H1 (cell line): Measurements from ENCODE around the gene CDH22. TPM values are rescaled to one million over a fixed set of nuclear protein-coding genes. Genes with fewer than 3 reads are reported as not detected.

Experiments
- CTCF ChIA-PET: fragments of 300-600 bp; sonication (Branson Sonifier 250); formaldehyde crosslinking; loops from one replicate; lab custom pipeline; 2021; ENCODE audit not compliant: partially characterized antibody; lab: Charles Lee
- POLR2A ChIA-PET: fragments of 300-600 bp; sonication (Branson Sonifier 250); formaldehyde crosslinking; loops from one replicate; lab custom pipeline; 2021; ENCODE audit warnings: inconsistent platforms; ENCODE audit not compliant: partially characterized antibody; lab: Charles Lee
- DNase-seq, 2 experiments: peaks; one replicate each; pipeline versions ENCODE4 v3.0.0 to v3.0.0-alpha.2; 2010 to 2022; ENCODE audit warnings: low spot score in 2 of 2, low read depth in 1 of 2, mixed read lengths in 1 of 2
- FAIRE-seq: peaks from 2 replicates; lab custom pipeline; 2011; peaks lifted over from hg19 to GRCh38; lab: Jason Lieb, UNC
- H2AFZ ChIP-seq: 2 replicates; pipeline ENCODE4 v1.8.1; 2012; ENCODE audit warnings: low read length, inconsistent platforms
- H2AK5ac ChIP-seq: 2 replicates; pipeline ENCODE4 v1.6.1; 2013; ENCODE audit warnings: low read depth, low read length
- H2BK120ac ChIP-seq: replicated peaks from 2 replicates; pipeline ENCODE3; 2013; ENCODE audit warnings: low read depth, low read length, inconsistent platforms
- H2BK12ac ChIP-seq: 2 replicates; pipeline ENCODE4 v1.6.1; 2013; ENCODE audit warnings: low read depth, low read length
- H2BK15ac ChIP-seq: 2 replicates; pipeline ENCODE4 v1.6.1; 2013; ENCODE audit warnings: low read length
- H2BK20ac ChIP-seq: 2 replicates; pipeline ENCODE4 v1.6.1; 2013; ENCODE audit warnings: low read length
- H2BK5ac ChIP-seq: 2 replicates; pipeline ENCODE4 v1.6.1; 2013; ENCODE audit warnings: low read depth, low read length
- H3K14ac ChIP-seq: 2 replicates; pipeline ENCODE4 v1.6.1; 2013; ENCODE audit warnings: inconsistent platforms; ENCODE audit not compliant: insufficient read length
- H3K18ac ChIP-seq: 2 replicates; pipeline ENCODE4 v1.6.1; 2013; ENCODE audit warnings: low read length; ENCODE audit errors: extremely low read depth
- H3K23ac ChIP-seq: 2 replicates; pipeline ENCODE4 v1.6.1; 2013; ENCODE audit warnings: inconsistent platforms; ENCODE audit not compliant: insufficient read length
- H3K23me2 ChIP-seq: 2 replicates; pipeline ENCODE4 v1.6.1; 2013; ENCODE audit warnings: low read depth, low read length
- H3K27ac ChIP-seq: 2 replicates; pipeline ENCODE4 v1.6.1; 2011; ENCODE audit warnings: low read depth, low read length, inconsistent platforms
- H3K27me3 ChIP-seq, 4 experiments: replicated peaks in 1 of 4; 1 replicate in 1 of 4; 2 replicates in 3 of 4; pipeline versions ENCODE4 v1.6.1 to v1.8.1; 2011 to 2013; ENCODE audit warnings: low read length in 3 of 4, mild to moderate bottlenecking in 3 of 4, inconsistent platforms in 2 of 4, mixed read lengths in 2 of 4, moderate library complexity in 1 of 4; ENCODE audit not compliant: control insufficient read depth in 3 of 4, insufficient read depth in 3 of 4; ENCODE audit errors: extremely low read depth in 1 of 4
- H3K36me3 ChIP-seq, 4 experiments: 2 replicates each; pipeline versions ENCODE4 v1.6.1 to v1.8.1; 2011 to 2013; ENCODE audit warnings: mild to moderate bottlenecking in 4 of 4, low read length in 3 of 4, moderate library complexity in 2 of 4, control low read depth in 1 of 4, inconsistent platforms in 1 of 4; ENCODE audit not compliant: insufficient read depth in 4 of 4, control insufficient read depth in 2 of 4
- H3K4ac ChIP-seq: replicated peaks from 2 replicates; pipeline ENCODE3; 2013; ENCODE audit warnings: low read length, low read depth, mixed read lengths, inconsistent platforms; ENCODE audit not compliant: insufficient read length
- H3K4me1 ChIP-seq, 4 experiments: replicated peaks in 1 of 4; 1 replicate in 1 of 4; 2 replicates in 3 of 4; pipeline versions ENCODE4 v1.6.1 to v1.8.1; 2011 to 2013; ENCODE audit warnings: low read length in 3 of 4, inconsistent platforms in 2 of 4, mixed read lengths in 1 of 4; ENCODE audit not compliant: insufficient read depth in 4 of 4, control insufficient read depth in 3 of 4
- H3K4me2 ChIP-seq, 2 experiments: 2 replicates each; pipeline versions ENCODE4 v1.6.1 to v1.8.1; 2011 to 2013; ENCODE audit warnings: low read depth in 2 of 2, low read length in 2 of 2, control low read depth in 1 of 2, inconsistent platforms in 1 of 2, mild to moderate bottlenecking in 1 of 2; ENCODE audit not compliant: insufficient read depth in 1 of 2
- H3K4me3 ChIP-seq, 4 experiments: fragments of 200-600, 300-600 bp in 1 of 4; sonication (generic), shearing (Covaris generic), sonication (Bioruptor Twin) in 1 of 4; 2 replicates each; pipeline versions ENCODE4 v1.5.1 to v1.8.1; 2011 to 2016; ENCODE audit warnings: low read length in 4 of 4, low read depth in 3 of 4, control low read depth in 2 of 4, inconsistent platforms in 2 of 4, mild to moderate bottlenecking in 2 of 4, mixed read lengths in 1 of 4, moderate library complexity in 1 of 4; ENCODE audit not compliant: insufficient read depth in 2 of 4; ENCODE audit errors: extremely low read depth in 1 of 4
- H3K56ac ChIP-seq: replicated peaks from 2 replicates; pipeline ENCODE3; 2013; ENCODE audit warnings: low read depth, mild to moderate bottlenecking, mixed read lengths, low read length, inconsistent platforms; ENCODE audit not compliant: insufficient read length
- H3K79me1 ChIP-seq: 2 replicates; pipeline ENCODE4 v1.6.1; 2013; ENCODE audit warnings: low read depth, low read length, control low read depth
- H3K79me2 ChIP-seq, 2 experiments: 2 replicates each; pipeline versions ENCODE4 v1.6.1 to v1.8.1; 2012 to 2013; ENCODE audit warnings: low read length in 2 of 2, mild to moderate bottlenecking in 2 of 2, inconsistent platforms in 1 of 2; ENCODE audit not compliant: insufficient read depth in 2 of 2, control insufficient read depth in 1 of 2
- H3K9ac ChIP-seq, 4 experiments: replicated peaks in 1 of 4; 1 replicate in 1 of 4; 2 replicates in 3 of 4; pipeline versions ENCODE4 v1.6.1 to v1.8.1; 2011 to 2013; ENCODE audit warnings: low read depth in 3 of 4, low read length in 3 of 4, control low read depth in 2 of 4, mild to moderate bottlenecking in 2 of 4, moderate library complexity in 2 of 4, inconsistent platforms in 1 of 4; ENCODE audit errors: extremely low read depth in 1 of 4
- H3K9me3 ChIP-seq, 2 experiments: 2 replicates each; pipeline versions ENCODE4 v1.6.1 to v1.8.1; 2012 to 2013; ENCODE audit warnings: mild to moderate bottlenecking in 2 of 2, moderate library complexity in 2 of 2, control low read depth in 1 of 2, inconsistent platforms in 1 of 2, low read depth in 1 of 2, low read length in 1 of 2, mixed read lengths in 1 of 2; ENCODE audit not compliant: insufficient read depth in 2 of 2
- H4K20me1 ChIP-seq, 2 experiments: replicated peaks in 1 of 2; 2 replicates each; pipeline versions ENCODE3 to v1.8.1; 2011 to 2013; ENCODE audit warnings: inconsistent platforms in 2 of 2, low read length in 2 of 2, mild to moderate bottlenecking in 1 of 2; ENCODE audit not compliant: insufficient read depth in 2 of 2, control insufficient read depth in 1 of 2
- H4K5ac ChIP-seq: 2 replicates; pipeline ENCODE4 v1.6.1; 2013; ENCODE audit warnings: low read length, low read depth, mixed read lengths, inconsistent platforms; ENCODE audit not compliant: insufficient read length
- H4K8ac ChIP-seq: 2 replicates; pipeline ENCODE4 v1.8.0; 2013; ENCODE audit warnings: mild to moderate bottlenecking, moderate library complexity, low read length, inconsistent platforms; ENCODE audit not compliant: insufficient read depth; ENCODE audit errors: extremely low read depth
- H4K91ac ChIP-seq: replicated peaks from 2 replicates; pipeline ENCODE3; 2013; ENCODE audit warnings: low read length, mixed read lengths, inconsistent platforms; ENCODE audit not compliant: insufficient read length
- EGR1 ChIP-seq: IDR thresholded peaks from 2 replicates; pipeline ENCODE4 v1.6.1; 2011; ENCODE audit warnings: low read depth, low read length, borderline replicate concordance
- FOSL1 ChIP-seq: IDR thresholded peaks from 2 replicates; pipeline ENCODE4 v1.6.1; 2011; ENCODE audit warnings: mild to moderate bottlenecking, low read depth, low read length, moderate library complexity; ENCODE audit not compliant: insufficient read depth
- GABPA ChIP-seq: IDR thresholded peaks from 2 replicates; pipeline ENCODE4 v1.6.1; 2011; ENCODE audit warnings: mild to moderate bottlenecking, low read length, moderate library complexity, borderline replicate concordance; ENCODE audit not compliant: insufficient read depth
- JUN ChIP-seq: IDR thresholded peaks from 2 replicates; pipeline ENCODE4 v1.6.1; 2011; ENCODE audit warnings: low read depth, mild to moderate bottlenecking, improper control_type of control experiment, low read length
- NANOG ChIP-seq: IDR thresholded peaks from 2 replicates; pipeline ENCODE4 v1.6.1; 2011; ENCODE audit warnings: low read length, low read depth, mild to moderate bottlenecking, inconsistent platforms; ENCODE audit not compliant: insufficient read depth, poor library complexity, severe bottlenecking
- POLR2AphosphoS5 ChIP-seq: IDR thresholded peaks from 2 replicates; pipeline ENCODE4 v1.6.1; 2011; ENCODE audit warnings: low read depth, low read length
- POU5F1 ChIP-seq: IDR thresholded peaks from 2 replicates; pipeline ENCODE4 v1.6.1; 2011; ENCODE audit warnings: low read depth, mild to moderate bottlenecking, low read length, moderate library complexity
- RXRA ChIP-seq: IDR thresholded peaks from 2 replicates; pipeline ENCODE4 v1.6.1; 2011; ENCODE audit warnings: low read depth, mild to moderate bottlenecking, low read length, moderate library complexity; ENCODE audit not compliant: insufficient read depth
- SUZ12 ChIP-seq: fragments of 200-600 bp; sonication (generic); IDR thresholded peaks from 2 replicates; pipeline ENCODE4 v1.6.1; 2012; ENCODE audit warnings: mild to moderate bottlenecking, inconsistent platforms, low read length, moderate library complexity, mixed read lengths
- WGBS, 2 experiments: shearing (Covaris generic) in 1 of 2; methylation state at CpG; one replicate each; pipeline versions ENCODE4 v1.1.6 to v1.1.7; 2013 to 2015; ENCODE audit warnings: low lambda C conversion rate in 2 of 2, mixed read lengths in 2 of 2, inconsistent platforms in 1 of 2, low coverage in 1 of 2, missing lambda C conversion rate in 1 of 2; ENCODE audit not compliant: insufficient replicate concordance in 2 of 2, insufficient coverage in 1 of 2, insufficient read length in 1 of 2; ENCODE audit errors: extremely low coverage in 1 of 2, missing lambda C conversion rate in 1 of 2; 5-methylcytosine and 5-hydroxymethylcytosine counted together
- polyA plus RNA-seq, 7 experiments: library from polyadenylated mRNA; depleted of rRNA in 3 of 7; stranded (reverse) in 5 of 7; unstranded in 2 of 7; fragments of >200 nt in 5 of 7; fragments of 200-250 nt in 2 of 7; gene quantifications; 1 replicate in 5 of 7; 2 replicates in 1 of 7; 4 replicates in 1 of 7; pipeline versions ENCODE4 v1.2.1 to v1.2.3, GENCODE V29; 2011 to 2013; ENCODE audit warnings: missing spikeins in 2 of 7, mixed read lengths in 2 of 7
- total RNA-seq: library from RNA; stranded (reverse); fragmentation: NEBNext Ultra II Directional; extraction: Animal tissue kit (Norgen Biotek cat#: 25700); gene quantifications from 2 replicates; pipeline ENCODE4 v1.2.1, GENCODE V29; 2021

CDH22 gene
- total and polyA plus RNA-seq, 2 of the 8 experiments (the other 6 are each of a cell fraction or from before 2014, with no cell fraction given) = 0.35 to 0.39 TPM

- WGBS, 2 experiments = 86% methylated on average over 13 of the region's 13 CpGs; no CpG with 5 or more reads in 1 of the 2 experiments
- H3K4me2 ChIP-seq = no peak overlapping the region
Observed at GRCh38 chr20:46169245-46170171, 138.8 kb downstream of the CDH22 start.

More at GRCh38 chr20:46169245-46170171, 138.8 kb downstream of the CDH22 start:
- H3K36me3 ChIP-seq = no peaks in the 10 kb centered on the region
- no peak overlapping the region for H2BK12ac ChIP-seq
- DNase-seq (no peak), FAIRE-seq (no peak)
- H3K27me3 ChIP-seq = peaks cover 8 to 24% (median 20%) of the 10 kb centered on the region in 4 experiments
- no peak overlapping the region for H3K9ac ChIP-seq
- H3K56ac ChIP-seq = no peak overlapping the region
- no peaks in the 10 kb centered on the region for H3K79me1 ChIP-seq
- no peak overlapping the region for H2BK5ac ChIP-seq
- H2AFZ ChIP-seq = no peak overlapping the region
- H3K79me2 ChIP-seq = no peaks in the 10 kb centered on the region
- ChIA-PET CTCF (interaction anchor here (15.6 to 18.5 kb wide), 2 partner anchors 15 to 38 kb away, joined by 171 to 233 read pairs; no protein-coding TSS in a partner anchor), POLR2A (no interaction called here)
- H2BK15ac ChIP-seq = no peak overlapping the region
- no peak overlapping the region for H3K14ac ChIP-seq
- H3K23me2 ChIP-seq = no peaks in the 10 kb centered on the region; the same call in 1 of the 2 replicates
- no peak overlapping the region for H3K18ac ChIP-seq
- no peak overlapping the region for H2BK120ac ChIP-seq
- no peaks in the 10 kb centered on the region for H3K9me3 ChIP-seq
- H4K91ac ChIP-seq = no peak overlapping the region
- H3K23ac ChIP-seq = no peak overlapping the region
- no peak overlapping the region for H3K4ac ChIP-seq
- H2BK20ac ChIP-seq = no peak overlapping the region
- no peak overlapping the region for H3K4me3 ChIP-seq
- H4K20me1 ChIP-seq = peaks cover 0 to 2% of the 10 kb centered on the region in 2 experiments
- H2AK5ac ChIP-seq = no peak overlapping the region
- H4K8ac ChIP-seq = no peak overlapping the region
- H4K5ac ChIP-seq = no peak overlapping the region
- no peaks in the 10 kb centered on the region; a peak in 1 of 7 replicates for H3K4me1 ChIP-seq
- TF ChIP-seq NANOG = no peak
- TF ChIP-seq POLR2AphosphoS5 = no peak
- TF ChIP-seq RXRA = no peak
- no peak for TF ChIP-seq EGR1
- no peak for TF ChIP-seq JUN
- TF ChIP-seq FOSL1 = no peak
- no peak; the same call in 1 of the 2 replicates for TF ChIP-seq SUZ12
- TF ChIP-seq POU5F1 = no peak
- no peak for TF ChIP-seq GABPA
- H3K27ac ChIP-seq = no peak overlapping the region
